ENCODE data around the gene USP50.

Gene USP50

DNA sequence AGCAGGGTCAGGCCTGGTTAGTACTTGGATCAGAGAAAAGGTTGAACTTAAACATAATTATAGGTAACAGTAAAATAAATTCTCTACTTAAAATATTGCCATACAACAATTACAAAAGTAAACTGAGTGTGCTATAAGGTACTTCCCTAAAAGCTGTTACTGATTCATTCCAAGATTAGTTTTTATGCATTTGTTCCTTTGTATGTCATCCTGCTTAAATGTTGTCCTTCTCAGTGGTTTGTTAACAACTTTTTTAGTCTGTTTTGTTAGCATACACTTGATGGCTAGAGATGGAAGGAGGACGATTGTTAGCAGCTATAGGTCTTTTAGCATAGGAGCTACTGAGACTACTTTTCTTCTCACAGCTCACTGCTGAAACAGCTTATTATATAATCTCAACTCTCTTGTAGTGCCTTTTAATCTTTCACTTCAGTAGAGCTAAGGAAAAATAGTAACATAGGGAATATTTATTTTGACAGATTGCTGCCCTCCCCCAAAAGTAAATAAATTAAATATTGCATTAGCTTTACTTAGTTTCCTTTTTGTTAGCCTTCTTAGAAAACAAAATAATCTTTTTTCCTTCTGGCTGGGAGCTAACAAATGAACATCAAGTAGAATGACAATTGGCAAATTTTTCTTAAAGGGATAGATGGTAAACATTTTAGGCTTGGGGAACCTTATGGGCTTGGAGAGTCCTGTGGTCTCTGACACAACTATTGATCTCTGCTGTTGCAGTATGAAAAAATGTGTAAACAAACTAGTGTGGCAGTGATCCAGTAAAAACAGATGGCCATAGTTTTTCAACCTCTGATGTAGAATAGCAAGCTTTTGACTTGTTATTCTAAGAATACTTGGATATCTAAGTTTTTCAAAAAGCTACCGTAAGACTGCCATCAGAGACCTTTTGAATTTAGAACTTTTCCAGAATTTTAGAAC lies 82.8 kb downstream of the USP50 start:
- Histone ChIP-seq H3K27me3 (ENCODE audit: control insufficient read depth, insufficient read depth, low read length) (no peaks in the 10 kb centered on the region), H3K4me3 (ENCODE audit: low read depth, low read length) (no peak overlapping the region), H3K36me3 (ENCODE audit: control insufficient read depth, insufficient read depth, low read length) (peaks cover 32% of the 10 kb centered on the region), H3K9me3 (ENCODE audit: control insufficient read depth, insufficient read depth, low read length) (no peaks in the 10 kb centered on the region), H3K4me1 (ENCODE audit: control insufficient read depth, insufficient read depth, low read length) (peaks cover 37% of the 10 kb centered on the region; the same call in 1 of the 2 replicates), H3K27ac (ENCODE audit: low read depth, low read length) (peak overlapping the region; percentile 7), H3K9ac (ENCODE audit: low read depth, low read length) (no peak overlapping the region)

DNA sequence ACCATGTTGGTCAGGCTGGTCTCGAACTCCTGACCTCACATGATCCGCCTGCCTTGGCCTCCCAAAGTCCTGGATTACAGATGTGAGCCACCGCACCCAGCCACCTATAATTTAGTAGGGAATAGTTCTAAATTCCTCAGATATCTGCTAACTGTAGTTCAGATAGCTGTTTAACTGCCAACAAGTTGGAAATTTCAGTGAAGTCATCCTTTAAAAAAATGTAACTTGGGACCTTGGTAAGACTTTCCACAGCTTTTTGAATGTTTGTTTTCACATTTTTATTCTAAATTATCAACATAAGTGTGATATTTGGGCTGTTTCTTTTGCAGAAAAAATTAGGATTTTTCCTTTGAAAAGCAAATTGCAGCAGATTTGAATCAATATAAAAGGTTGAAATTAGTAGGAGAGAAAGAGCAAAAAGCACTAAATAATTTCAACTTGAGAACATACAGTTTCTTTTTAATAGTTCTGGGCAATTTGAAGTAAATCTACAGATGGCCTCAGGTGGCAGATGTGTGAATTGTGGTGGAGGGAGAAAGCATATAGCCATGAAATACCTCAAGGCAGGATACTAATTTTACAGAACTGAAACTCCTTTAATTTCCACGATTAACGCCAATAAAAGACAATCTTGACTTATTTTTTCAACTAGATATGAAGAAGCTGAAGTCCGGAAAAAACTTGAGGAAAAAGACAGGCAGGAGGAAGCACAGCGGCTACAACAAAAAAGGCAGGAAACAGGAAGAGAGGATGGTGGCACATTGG lies 87.9 kb downstream of the USP50 start:
- Histone ChIP-seq H3K9me3 (ENCODE audit: control insufficient read depth, insufficient read depth, low read length) (no peaks in the 10 kb centered on the region), H3K4me1 (ENCODE audit: control insufficient read depth, insufficient read depth, low read length) (peaks cover 4% of the 10 kb centered on the region; the same call in 1 of the 2 replicates), H3K4me3 (ENCODE audit: low read depth, low read length) (no peak overlapping the region), H3K9ac (ENCODE audit: low read depth, low read length) (no peak overlapping the region), H3K36me3 (ENCODE audit: control insufficient read depth, insufficient read depth, low read length) (peaks cover 44% of the 10 kb centered on the region), H3K27me3 (ENCODE audit: control insufficient read depth, insufficient read depth, low read length) (no peaks in the 10 kb centered on the region), H3K27ac (ENCODE audit: low read depth, low read length) (no peak overlapping the region)

DNA sequence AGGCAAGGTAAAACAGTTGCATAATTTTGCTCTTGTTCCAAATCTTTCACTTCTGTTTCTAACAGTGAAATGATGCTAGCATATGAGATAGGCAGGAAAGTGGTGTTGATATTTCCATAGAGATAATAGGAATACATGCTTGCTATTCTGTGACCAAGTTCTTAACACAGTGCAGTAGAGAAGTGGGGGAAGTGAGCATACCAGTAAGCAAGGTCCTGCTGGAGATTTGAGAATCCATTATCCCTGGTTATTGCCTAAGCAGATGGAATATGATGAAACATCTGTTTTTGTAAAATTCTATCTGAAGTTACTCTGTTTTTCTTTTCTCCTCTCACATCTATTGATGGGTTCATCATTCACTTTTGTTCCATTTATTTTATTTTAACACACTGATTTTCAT lies 93.5 kb downstream of the USP50 start:
- peaks cover 56% of the 10 kb centered on the region for H3K36me3 ChIP-seq (ENCODE audit: control insufficient read depth, insufficient read depth, low read length)
- no peak overlapping the region for H3K4me3 ChIP-seq (ENCODE audit: low read depth, low read length)
- H3K4me1 ChIP-seq (ENCODE audit: control insufficient read depth, insufficient read depth, low read length) = no peaks in the 10 kb centered on the region
- no peaks in the 10 kb centered on the region for H3K9me3 ChIP-seq (ENCODE audit: control insufficient read depth, insufficient read depth, low read length)
- no peaks in the 10 kb centered on the region for H3K27me3 ChIP-seq (ENCODE audit: control insufficient read depth, insufficient read depth, low read length)
- no peak overlapping the region for H3K9ac ChIP-seq (ENCODE audit: low read depth, low read length)
- H3K27ac ChIP-seq (ENCODE audit: low read depth, low read length) = no peak overlapping the region
